ENCODE measurements around the gene MBTPS2. TPM values are rescaled to one million over a fixed set of nuclear protein-coding genes. Genes with fewer than 3 reads are reported as not detected.
"Not testable (repeated sequence)": the region's sequence is repeated elsewhere in the genome, so short reads cannot be mapped to it uniquely, and the experiment has no call there.

The MBTPS2 gene
- total and polyA plus RNA-seq, 8 donors, result 1.2 to 20.2 (median 2.1) TPM; not detected in 1

- Histone ChIP-seq H3K27ac (no peak overlapping the region), H3K27me3 (no peaks in the 10 kb centered on the region), H3K36me3 (no peaks in the 10 kb centered on the region), H3K9me3 (no peaks in the 10 kb centered on the region), H3K4me3 (no peak overlapping the region), H3K4me1 (no peaks in the 10 kb centered on the region)
- TF ChIP-seq CTCF (IDR thresholded peaks at IDR 0.05), result no peak
- TF ChIP-seq EP300 (IDR thresholded peaks at IDR 0.05), result no peak
- TF ChIP-seq POLR2A (IDR thresholded peaks at IDR 0.05), result no peak
- TF ChIP-seq POLR2AphosphoS5 (IDR thresholded peaks at IDR 0.05), result no peak
- DNase-seq, result peak in 1 of 2 donors; percentile 2
- intact Hi-C loops (cut with DNase I; ENCODE audit: low total_unique reads), result no loop called here
- 57 to 93% (median 82%) methylated on average over 1 of the region's 1 CpG for WGBS, 5 donors
Observed at GRCh38 chrX:21870494-21870893, 31.1 kb downstream of the MBTPS2 start.

GRCh38 chrX:21873063-21873775, 33.8 kb downstream of the MBTPS2 start:
- Histone ChIP-seq H3K27me3 (no peaks in the 10 kb centered on the region), H3K36me3 (no peaks in the 10 kb centered on the region), H3K4me3 (no peak overlapping the region), H3K9me3 (no peaks in the 10 kb centered on the region), H3K4me1 (no peaks in the 10 kb centered on the region), H3K27ac (peak overlapping the region in 1 of 5 donors; percentile 24)
- TF ChIP-seq POLR2AphosphoS5 (IDR thresholded peaks at IDR 0.05) (no peak), EP300 (IDR thresholded peaks at IDR 0.05) (no peak), POLR2A (IDR thresholded peaks at IDR 0.05) (no peak), CTCF (IDR thresholded peaks at IDR 0.05) (no peak)
- intact Hi-C loops (cut with DNase I; ENCODE audit: low total_unique reads), result no loop called here
- WGBS, 5 donors, result 59 to 76% (median 62%) methylated on average over 4 of the region's 4 CpGs
- DNase-seq, result peak in 1 of 2 donors; percentile 5

GRCh38 chrX:21874182-21874581, 34.8 kb downstream of the MBTPS2 start:
- H3K9me3 ChIP-seq; H3K4me1 ChIP-seq; H3K27me3 ChIP-seq; H3K27ac ChIP-seq; DNase-seq; H3K4me3 ChIP-seq; intact Hi-C loops (cut with DNase I; ENCODE audit: low total_unique reads); H3K36me3 ChIP-seq: not testable (repeated sequence)
- 54 to 72% (median 64%) methylated on average over 3 of the region's 3 CpGs; no CpG with 5 or more reads in 1 of the 5 donors for WGBS, 5 donors

- 19 to 58% (median 39%) methylated on average over 1 of the region's 1 CpG for WGBS, 5 donors
- Histone ChIP-seq H3K27me3 (no peaks in the 10 kb centered on the region), H3K36me3 (peaks cover 0 to 10% (median 8%) of the 10 kb centered on the region in 4 donors), H3K4me1 (no peaks in the 10 kb centered on the region), H3K9me3 (no peaks in the 10 kb centered on the region), H3K27ac (no peak overlapping the region), H3K4me3 (no peak overlapping the region)
- DNase-seq, result no peak
- intact Hi-C loops (cut with DNase I; ENCODE audit: low total_unique reads), result no loop called here
- TF ChIP-seq POLR2AphosphoS5 (IDR thresholded peaks at IDR 0.05), result no peak
- no peak for TF ChIP-seq CTCF (IDR thresholded peaks at IDR 0.05)
- TF ChIP-seq EP300 (IDR thresholded peaks at IDR 0.05), result no peak
- TF ChIP-seq POLR2A (IDR thresholded peaks at IDR 0.05), result no peak
Observed at GRCh38 chrX:21875013-21875412, 35.6 kb downstream of the MBTPS2 start.

- H3K27me3 ChIP-seq, result no peaks in the 10 kb centered on the region
- no peaks in the 10 kb centered on the region for H3K4me1 ChIP-seq
- intact Hi-C loops (cut with DNase I; ENCODE audit: low total_unique reads), result no loop called here
- H3K27ac ChIP-seq, result no peak overlapping the region
- H3K9me3 ChIP-seq, result no peaks in the 10 kb centered on the region
- no peak overlapping the region for H3K4me3 ChIP-seq
- H3K36me3 ChIP-seq, result peaks cover 0 to 17% (median 13%) of the 10 kb centered on the region in 4 donors
- TF ChIP-seq CTCF (IDR thresholded peaks at IDR 0.05), result no peak
- no peak for TF ChIP-seq POLR2AphosphoS5 (IDR thresholded peaks at IDR 0.05)
- TF ChIP-seq EP300 (IDR thresholded peaks at IDR 0.05), result no peak
- no peak for TF ChIP-seq POLR2A (IDR thresholded peaks at IDR 0.05)
- DNase-seq, result no peak
- 86 to 96% (median 91%) methylated on average over 3 of the region's 3 CpGs for WGBS, 5 donors
Observed at GRCh38 chrX:21881881-21882574, 42.6 kb downstream of the MBTPS2 start.

Measured in stomach (tissue), 9 donors.